Hepatocyte (in vitro differentiated cells): ENCODE measurements around the gene CEP131. TPM values are rescaled to one million over a fixed set of nuclear protein-coding genes. Genes with fewer than 3 reads are reported as not detected.
"Not testable (repeated sequence)": the region's sequence is repeated elsewhere in the genome, so short reads cannot be mapped to it uniquely, and the experiment has no call there.

Experiments
- DNase-seq: peaks from one replicate; pipeline ENCODE4 v3.0.0-alpha.2; 2016; ENCODE audit warnings: low spot score
- H2AFZ ChIP-seq: fragments of 200-600 bp; sonication (generic); 2 replicates; pipeline ENCODE4 v1.6.0; 2016; ENCODE audit warnings: antibody characterized with exemption, mild to moderate bottlenecking
- H3K27ac ChIP-seq: fragments of 200-600 bp; sonication (generic); 2 replicates; pipeline ENCODE4 v1.5.1; 2016; ENCODE audit warnings: mild to moderate bottlenecking
- H3K27me3 ChIP-seq: fragments of 200-600 bp; sonication (generic); 2 replicates; pipeline ENCODE4 v1.6.1; 2016
- H3K36me3 ChIP-seq: fragments of 200-600 bp; sonication (generic); replicated peaks from 2 replicates; pipeline ENCODE4 v1.5.1; 2016; ENCODE audit warnings: low read depth; ENCODE audit not compliant: insufficient read depth
- H3K4me1 ChIP-seq: fragments of 200-600 bp; sonication (generic); 2 replicates; pipeline ENCODE4 v1.5.1; 2016; ENCODE audit warnings: mild to moderate bottlenecking, moderate library complexity; ENCODE audit not compliant: insufficient read depth
- H3K4me2 ChIP-seq: fragments of 200-600 bp; sonication (generic); 2 replicates; pipeline ENCODE4 v1.6.0; 2016
- H3K4me3 ChIP-seq: fragments of 200-600 bp; sonication (generic); 2 replicates; pipeline ENCODE4 v1.5.1; 2016; ENCODE audit warnings: mild to moderate bottlenecking
- H3K79me2 ChIP-seq: fragments of 200-600 bp; sonication (generic); 2 replicates; pipeline ENCODE4 v1.6.0; 2017; ENCODE audit warnings: mild to moderate bottlenecking
- H3K9me2 ChIP-seq: fragments of 200-600 bp; sonication (generic); replicated peaks from 2 replicates; pipeline ENCODE4 v1.6.0; 2017; ENCODE audit warnings: mild to moderate bottlenecking; ENCODE audit not compliant: insufficient read depth
- H3K9me3 ChIP-seq: fragments of 200-600 bp; sonication (generic); 2 replicates; pipeline ENCODE4 v1.5.1; 2016; ENCODE audit warnings: low read depth, mild to moderate bottlenecking
- H4K20me1 ChIP-seq: fragments of 200-600 bp; sonication (generic); 2 replicates; pipeline ENCODE4 v1.6.0; 2016; ENCODE audit warnings: mild to moderate bottlenecking; ENCODE audit not compliant: insufficient read depth, poor library complexity, severe bottlenecking
- EZH2 ChIP-seq: fragments of 200-600 bp; sonication (generic); IDR thresholded peaks from 2 replicates; pipeline ENCODE4 v1.6.1; 2016; ENCODE audit warnings: antibody characterized with exemption, mild to moderate bottlenecking, borderline replicate concordance
- EZH2phosphoT487 ChIP-seq: fragments of 200-600 bp; sonication (generic); IDR thresholded peaks from one replicate; pipeline ENCODE4 v1.6.1; 2018; ENCODE audit warnings: antibody characterized with exemption, mild to moderate bottlenecking, low read depth, moderate library complexity; ENCODE audit not compliant: unreplicated experiment, severe bottlenecking
- WGBS: methylation state at CpG from one replicate; pipeline ENCODE4 v1.1.6; 2016; ENCODE audit warnings: low lambda C conversion rate; ENCODE audit errors: missing lambda C conversion rate; 5-methylcytosine and 5-hydroxymethylcytosine counted together
- polyA plus RNA-seq: library from polyadenylated mRNA; unstranded; fragments of >200 nt; fragmentation: Nextera tagmentation; extraction: Ambion mirVana; gene quantifications from 2 replicates; pipeline ENCODE4 v1.2.1, GENCODE V29; 2016
- total RNA-seq: library from RNA; depleted of rRNA; stranded (reverse); fragments of >200 nt; gene quantifications from 2 replicates; pipeline ENCODE4 v1.2.3, GENCODE V29; 2014
- TF ChIP-seq, protein P1 (sequence below): fragments of 200-600 bp; sonication (generic); IDR thresholded peaks from 2 replicates; pipeline ENCODE4 v1.5.1; 2016; ENCODE audit warnings: antibody characterized with exemption, mild to moderate bottlenecking; ENCODE audit not compliant: poor library complexity

The CEP131 gene
- total and polyA plus RNA-seq, 2 experiments from 2014 or later = 7.3 to 10.1 TPM

GRCh38 chr17:81157848-81158687, 64.7 kb downstream of the CEP131 start:
- Histone ChIP-seq H3K4me2 (no peak overlapping the region), H3K9me2 (no peaks in the 10 kb centered on the region), H3K4me1 (no peaks in the 10 kb centered on the region), H3K27me3 (no peaks in the 10 kb centered on the region), H2AFZ (no peak overlapping the region), H4K20me1 (no peaks in the 10 kb centered on the region), H3K4me3 (no peak overlapping the region), H3K79me2 (no peaks in the 10 kb centered on the region), H3K27ac (no peak overlapping the region), H3K9me3 (no peaks in the 10 kb centered on the region), H3K36me3 (no peaks in the 10 kb centered on the region)
- TF ChIP-seq, protein P1, sequence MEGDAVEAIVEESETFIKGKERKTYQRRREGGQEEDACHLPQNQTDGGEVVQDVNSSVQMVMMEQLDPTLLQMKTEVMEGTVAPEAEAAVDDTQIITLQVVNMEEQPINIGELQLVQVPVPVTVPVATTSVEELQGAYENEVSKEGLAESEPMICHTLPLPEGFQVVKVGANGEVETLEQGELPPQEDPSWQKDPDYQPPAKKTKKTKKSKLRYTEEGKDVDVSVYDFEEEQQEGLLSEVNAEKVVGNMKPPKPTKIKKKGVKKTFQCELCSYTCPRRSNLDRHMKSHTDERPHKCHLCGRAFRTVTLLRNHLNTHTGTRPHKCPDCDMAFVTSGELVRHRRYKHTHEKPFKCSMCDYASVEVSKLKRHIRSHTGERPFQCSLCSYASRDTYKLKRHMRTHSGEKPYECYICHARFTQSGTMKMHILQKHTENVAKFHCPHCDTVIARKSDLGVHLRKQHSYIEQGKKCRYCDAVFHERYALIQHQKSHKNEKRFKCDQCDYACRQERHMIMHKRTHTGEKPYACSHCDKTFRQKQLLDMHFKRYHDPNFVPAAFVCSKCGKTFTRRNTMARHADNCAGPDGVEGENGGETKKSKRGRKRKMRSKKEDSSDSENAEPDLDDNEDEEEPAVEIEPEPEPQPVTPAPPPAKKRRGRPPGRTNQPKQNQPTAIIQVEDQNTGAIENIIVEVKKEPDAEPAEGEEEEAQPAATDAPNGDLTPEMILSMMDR = no peak
- TF ChIP-seq EZH2 (no peak), EZH2phosphoT487 (no peak)
- no peak for DNase-seq
- WGBS = 91% methylated on average over 33 of the region's 39 CpGs

DNA sequence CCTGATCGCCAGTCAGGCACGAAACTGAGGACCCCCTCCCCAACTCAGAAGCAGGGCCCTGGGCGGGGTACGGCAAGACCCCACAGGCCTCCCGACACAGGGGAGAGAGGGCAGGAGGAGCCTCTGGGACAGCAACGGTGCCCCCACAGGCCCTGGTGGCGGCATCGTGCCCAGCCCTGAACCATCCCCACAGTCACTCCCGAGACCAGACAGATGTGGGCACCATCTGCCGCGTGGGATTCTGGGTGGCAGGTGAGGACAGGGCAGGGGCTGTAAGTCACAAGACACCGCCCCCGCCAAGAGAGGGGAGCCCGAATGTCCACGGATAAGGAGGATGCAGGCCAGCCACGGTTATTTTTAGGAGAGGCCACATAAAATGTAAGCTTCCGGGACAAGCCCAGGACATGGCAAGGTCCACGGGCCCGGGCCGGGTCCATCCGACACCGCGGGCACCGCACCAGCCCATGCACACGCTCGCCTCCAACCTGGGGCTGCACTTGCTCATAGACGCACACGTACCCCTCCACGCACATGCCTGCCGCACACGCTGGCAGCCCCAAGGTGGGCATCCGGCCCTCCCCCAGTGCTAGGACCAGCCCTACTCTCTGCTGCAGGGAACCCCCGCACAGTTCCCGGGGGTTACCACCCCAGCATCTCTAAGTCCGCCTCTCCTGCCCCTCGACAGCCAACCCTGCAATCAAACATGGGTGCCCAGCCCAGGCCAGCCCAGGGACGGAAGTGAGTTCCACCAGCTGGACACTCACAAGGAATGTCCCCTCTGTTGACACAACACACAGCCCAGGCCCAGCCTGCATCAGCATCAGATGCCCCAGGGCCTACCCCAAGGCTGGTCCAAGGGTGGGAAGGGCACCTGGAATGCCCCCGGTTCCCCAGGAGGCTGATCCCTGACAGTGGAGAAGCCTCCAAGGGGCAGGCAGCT, 65.6 kb downstream of the CEP131 start:
- Histone ChIP-seq H3K36me3 (no peaks in the 10 kb centered on the region), H3K4me3 (no peak overlapping the region), H4K20me1 (no peaks in the 10 kb centered on the region), H3K27ac (no peak overlapping the region), H3K9me2 (no peaks in the 10 kb centered on the region), H3K4me1 (no peaks in the 10 kb centered on the region), H3K4me2 (no peak overlapping the region), H3K9me3 (no peaks in the 10 kb centered on the region), H2AFZ (no peak overlapping the region), H3K27me3 (no peaks in the 10 kb centered on the region), H3K79me2 (no peaks in the 10 kb centered on the region)
- 96% methylated on average over 38 of the region's 38 CpGs for WGBS
- TF ChIP-seq, protein P1 = no peak
- TF ChIP-seq EZH2phosphoT487 (no peak), EZH2 (no peak)
- no peak for DNase-seq

DNA sequence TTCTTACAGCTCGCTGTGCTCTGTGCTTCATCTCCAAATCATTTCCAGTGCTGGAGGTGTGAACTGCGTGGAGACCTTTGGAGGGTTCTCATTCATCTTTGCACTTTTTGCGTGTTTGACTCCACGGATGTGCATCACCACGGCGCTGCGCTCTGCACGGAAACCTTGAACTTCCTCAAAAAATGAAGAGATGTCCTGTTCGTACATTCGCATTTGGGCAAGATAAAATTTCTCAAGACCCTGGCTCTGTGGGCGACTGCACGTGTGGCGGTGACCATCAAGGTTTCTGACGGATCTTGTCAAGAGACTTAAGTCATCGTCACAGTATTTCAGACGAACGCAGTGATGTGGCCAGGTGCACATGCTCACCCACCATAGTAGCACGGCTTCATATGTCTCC, 67.8 kb downstream of the CEP131 start:
- TF ChIP-seq, protein P1 = no peak
- TF ChIP-seq EZH2 (no peak), EZH2phosphoT487 (no peak)
- H3K27me3 ChIP-seq = no peaks in the 10 kb centered on the region
- no peak for DNase-seq
- no peaks in the 10 kb centered on the region for H3K4me1 ChIP-seq
- WGBS = 94% methylated on average over 18 of the region's 18 CpGs
- H3K79me2 ChIP-seq = no peaks in the 10 kb centered on the region
- H3K36me3 ChIP-seq = no peaks in the 10 kb centered on the region
- H3K4me3 ChIP-seq = no peak overlapping the region
- H4K20me1 ChIP-seq = no peaks in the 10 kb centered on the region
- no peak overlapping the region for H3K27ac ChIP-seq
- H3K9me3 ChIP-seq = no peaks in the 10 kb centered on the region
- H3K4me2 ChIP-seq = no peak overlapping the region
- H2AFZ ChIP-seq = no peak overlapping the region
- no peaks in the 10 kb centered on the region for H3K9me2 ChIP-seq

DNA sequence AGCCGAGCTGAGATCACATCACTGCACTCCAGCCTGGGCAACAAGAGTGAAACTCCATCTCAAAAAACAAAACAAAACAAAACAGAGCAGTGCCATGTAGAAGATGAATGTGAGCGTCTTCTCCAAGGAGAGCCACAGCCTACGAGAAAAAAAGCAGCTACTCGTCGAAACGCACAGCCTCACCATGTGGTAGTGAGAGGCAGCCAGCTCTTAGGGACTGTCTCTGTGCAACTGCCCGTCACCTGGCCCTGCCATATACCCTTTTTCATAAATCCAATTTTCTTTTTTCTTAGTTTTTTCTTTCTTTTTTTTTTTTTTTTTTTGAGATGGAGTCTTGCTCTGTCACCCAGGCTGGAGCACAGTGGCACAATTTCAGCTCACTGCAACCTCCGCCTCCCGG, 68.7 kb downstream of the CEP131 start:
- H3K36me3 ChIP-seq, DNase-seq, H2AFZ ChIP-seq, H3K4me1 ChIP-seq, H3K79me2 ChIP-seq, H3K4me2 ChIP-seq, H3K9me3 ChIP-seq, H3K27ac ChIP-seq, H3K27me3 ChIP-seq, H3K9me2 ChIP-seq, H3K4me3 ChIP-seq, H4K20me1 ChIP-seq: not testable (repeated sequence)
- WGBS = 92% methylated on average over 9 of the region's 9 CpGs
